IMR-90 (cell line): Measurements from ENCODE around the gene VEZT. TPM values are rescaled to one million over a fixed set of nuclear protein-coding genes. Genes with fewer than 3 reads are reported as not detected.

Experiments used
- ATAC-seq: fragments of 200-7000 bp; cut with Tn5 transposase; 2 replicates; pipeline ENCODE4 v1.9.1; 2020; ENCODE audit warnings: low read depth, mild to moderate bottlenecking, moderate library complexity
- BruUV-seq: library from RNA; stranded (reverse); fragments of 400-500 nt; replicated peaks from 2 replicates; lab custom pipeline; 2021; lab: Mats Ljungman, UMichigan
- CTCF ChIA-PET: fragments of 300-600 bp; formaldehyde crosslinking; extraction: SDS; loops from one replicate; lab custom pipeline; 2021; ENCODE audit warnings: antibody characterized with exemption; lab: Yijun Ruan, JAX
- POLR2A ChIA-PET: fragments of 300-600 bp; sonication (Branson Sonifier 250); formaldehyde crosslinking; loops from one replicate; lab custom pipeline; 2022; ENCODE audit warnings: antibody characterized with exemption; ENCODE audit not compliant: unreplicated experiment; lab: Charles Lee
- DNase-seq: peaks from one replicate; pipeline ENCODE4 v3.0.0; 2013
- H2AFZ ChIP-seq: replicated peaks from 2 replicates; pipeline ENCODE3; 2013; ENCODE audit warnings: low read length, mild to moderate bottlenecking; ENCODE audit not compliant: poor library complexity
- H2AK5ac ChIP-seq: 2 replicates; pipeline ENCODE4 v1.6.1; 2013; ENCODE audit warnings: low read depth, low read length, inconsistent platforms
- H2AK9ac ChIP-seq: replicated peaks from 2 replicates; pipeline ENCODE3; 2013; ENCODE audit warnings: mild to moderate bottlenecking, low read depth, low read length, moderate library complexity; ENCODE audit not compliant: poor library complexity
- H2BK120ac ChIP-seq: 2 replicates; pipeline ENCODE4 v1.6.1; 2013; ENCODE audit warnings: low read depth, low read length, inconsistent platforms
- H2BK15ac ChIP-seq: 3 replicates; pipeline ENCODE4 v1.6.1; 2013; ENCODE audit warnings: low read depth, low read length, inconsistent platforms
- H2BK20ac ChIP-seq: 2 replicates; pipeline ENCODE4 v1.6.1; 2013; ENCODE audit warnings: low read depth, mild to moderate bottlenecking, inconsistent platforms, low read length, moderate library complexity
- H2BK5ac ChIP-seq: 2 replicates; pipeline ENCODE4 v1.6.1; 2013; ENCODE audit warnings: mild to moderate bottlenecking, low read depth, low read length, inconsistent platforms; ENCODE audit not compliant: poor library complexity, severe bottlenecking
- H3K14ac ChIP-seq: replicated peaks from 2 replicates; pipeline ENCODE4 v1.6.1; 2013; ENCODE audit warnings: low read depth, low read length, inconsistent platforms
- H3K18ac ChIP-seq: 2 replicates; pipeline ENCODE4 v1.6.1; 2013; ENCODE audit warnings: low read depth, low read length, control low read depth
- H3K23ac ChIP-seq: 2 replicates; pipeline ENCODE4 v1.6.1; 2013; ENCODE audit warnings: low read depth, low read length, inconsistent platforms
- H3K27ac ChIP-seq: 2 replicates; pipeline ENCODE4 v1.5.1; 2013; ENCODE audit warnings: mild to moderate bottlenecking, control low read depth, low read length; ENCODE audit not compliant: insufficient read depth
- H3K27me3 ChIP-seq: 2 replicates; pipeline ENCODE4 v1.6.1; 2013; ENCODE audit warnings: low read length; ENCODE audit not compliant: control insufficient read depth, insufficient read depth
- H3K36me3 ChIP-seq: 2 replicates; pipeline ENCODE4 v1.6.1; 2013; ENCODE audit warnings: low read length, mixed read lengths; ENCODE audit not compliant: control insufficient read depth, insufficient read depth
- H3K4ac ChIP-seq: 2 replicates; pipeline ENCODE4 v1.6.1; 2013; ENCODE audit warnings: low read depth, low read length, inconsistent platforms
- H3K4me1 ChIP-seq: 2 replicates; pipeline ENCODE4 v1.6.1; 2013; ENCODE audit warnings: low read length, mixed read lengths; ENCODE audit not compliant: control insufficient read depth, insufficient read depth
- H3K4me2 ChIP-seq: 2 replicates; pipeline ENCODE4 v1.6.1; 2013; ENCODE audit warnings: low read depth, mild to moderate bottlenecking, control low read depth, low read length, moderate library complexity
- H3K4me3 ChIP-seq: 2 replicates; pipeline ENCODE4 v1.5.1; 2013; ENCODE audit warnings: low read depth, mild to moderate bottlenecking, control low read depth, low read length, moderate library complexity; ENCODE audit not compliant: insufficient read depth
- H3K56ac ChIP-seq: 2 replicates; pipeline ENCODE4 v1.6.1; 2013; ENCODE audit warnings: low read length, inconsistent platforms; ENCODE audit not compliant: insufficient read depth; ENCODE audit errors: extremely low read depth
- H3K79me1 ChIP-seq, 2 experiments: 2 replicates each; pipeline ENCODE4 v1.6.1; 2013; ENCODE audit warnings: low read length in 2 of 2, inconsistent platforms in 1 of 2, low read depth in 1 of 2
- H3K9ac ChIP-seq: 2 replicates; pipeline ENCODE4 v1.6.1; 2013; ENCODE audit warnings: low read depth, low read length, control low read depth
- H3K9me1 ChIP-seq: 2 replicates; pipeline ENCODE4 v1.6.1; 2013; ENCODE audit warnings: low read length, inconsistent platforms; ENCODE audit not compliant: insufficient read depth
- H3K9me3 ChIP-seq: 2 replicates; pipeline ENCODE4 v1.6.1; 2013; ENCODE audit warnings: low read length; ENCODE audit not compliant: control insufficient read depth, insufficient read depth
- H4K20me1 ChIP-seq: 2 replicates; pipeline ENCODE4 v1.6.1; 2013; ENCODE audit warnings: low read length, inconsistent platforms; ENCODE audit not compliant: insufficient read depth
- H4K5ac ChIP-seq: 2 replicates; pipeline ENCODE4 v1.6.1; 2013; ENCODE audit warnings: mild to moderate bottlenecking, low read depth, low read length, control low read depth
- H4K8ac ChIP-seq, 2 experiments: 2 replicates each; pipeline ENCODE4 v1.6.1; 2013; ENCODE audit warnings: low read depth in 2 of 2, low read length in 2 of 2, control low read depth in 1 of 2, inconsistent platforms in 1 of 2
- H4K91ac ChIP-seq: 2 replicates; pipeline ENCODE4 v1.6.1; 2013; ENCODE audit warnings: low read depth, low read length, inconsistent platforms; ENCODE audit not compliant: insufficient read depth
- FOS ChIP-seq: fragments of 150-350 bp; IDR thresholded peaks from 2 replicates; pipeline ENCODE4 v1.6.1; 2016; ENCODE audit warnings: low read depth, low read length
- MAZ ChIP-seq: IDR thresholded peaks from 2 replicates; pipeline ENCODE4 v1.6.1; 2012; ENCODE audit warnings: low read depth, mild to moderate bottlenecking, low read length, improper control_type of control experiment, moderate library complexity, borderline replicate concordance
- NFE2L2 ChIP-seq: fragments of 150-350 bp; IDR thresholded peaks from 2 replicates; pipeline ENCODE4 v1.6.1; 2016; ENCODE audit warnings: low read depth, mild to moderate bottlenecking, low read length
- POLR2A ChIP-seq: IDR thresholded peaks from 2 replicates; pipeline ENCODE4 v1.6.1; 2012; ENCODE audit warnings: mild to moderate bottlenecking, low read depth, low read length
- SMC3 ChIP-seq: fragments of 150-350 bp; IDR thresholded peaks from 2 replicates; pipeline ENCODE4 v1.6.1; 2016; ENCODE audit warnings: low read depth, mild to moderate bottlenecking, antibody characterized with exemption, low read length, moderate library complexity
- WGBS, 2 experiments: methylation state at CpG; one replicate each; pipeline versions ENCODE4 v1.1.5 to v1.1.7; 2013; ENCODE audit warnings: missing lambda C conversion rate in 2 of 2; ENCODE audit not compliant: insufficient read length in 1 of 2; ENCODE audit errors: extremely low coverage in 2 of 2; 5-methylcytosine and 5-hydroxymethylcytosine counted together
- dilution Hi-C: fragments of 300-500 bp; cut with HindIII; formaldehyde crosslinking; loops from one replicate; pipeline ENCODE4 v1.14.3; 2018; ENCODE audit warnings: low sequenced_read_pairs; ENCODE audit not compliant: unreplicated experiment
- in situ Hi-C: fragments of 300-500 bp; cut with MboI; formaldehyde crosslinking; loops from 3 replicates; pipeline ENCODE4 v1.14.3; 2019; ENCODE audit warnings: low sequenced_read_pairs, inconsistent platforms, mixed read lengths
- intact Hi-C: fragments of 100-400 bp; cut with micrococcal nuclease; formaldehyde crosslinking; loops from 2 replicates; pipeline ENCODE4 v1.10.0; 2022
- polyA plus RNA-seq, 3 experiments: library from polyadenylated mRNA; depleted of rRNA; stranded (reverse); fragments of >200 nt; gene quantifications; 2 replicates each; pipeline ENCODE4 v1.2.3, GENCODE V29; 2012; ENCODE audit warnings: low replicate concordance in 1 of 3
- total RNA-seq: library from RNA; depleted of rRNA; stranded (reverse); fragments of >200 nt; gene quantifications from 2 replicates; pipeline ENCODE4 v1.2.3, GENCODE V29; 2012

VEZT gene
- total and polyA plus RNA-seq, 2 of the 4 experiments (the other 2 are of a cell fraction), result 54.5 to 90.2 TPM

DNA sequence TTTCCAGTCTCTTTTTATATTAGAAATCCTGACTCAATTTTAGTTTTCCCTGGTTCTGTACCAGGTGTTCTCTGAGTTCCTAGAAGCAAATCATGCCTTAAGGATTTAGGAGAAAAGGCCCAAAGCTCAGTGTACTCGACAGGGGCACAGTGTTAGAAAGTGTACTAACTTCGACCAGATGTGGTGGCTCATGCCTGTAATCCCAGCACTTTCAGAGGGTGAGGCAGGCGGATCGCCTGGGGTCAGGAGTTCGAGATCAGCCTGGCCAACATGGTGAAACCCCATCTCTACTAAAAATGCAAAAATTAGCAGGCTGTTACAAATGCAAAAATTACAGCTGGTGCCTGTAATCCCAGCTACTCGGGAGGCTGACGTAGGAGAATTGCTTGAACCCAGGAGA is 12.0 kb downstream of the VEZT start:
- BruUV-seq, result no TSS peak
- intact Hi-C loops, result no loop called here
- POLR2A ChIA-PET, result interaction anchor here (0.7 kb wide), 1 partner anchor 288 kb away, joined by 4 read pairs; no protein-coding TSS in a partner anchor

More for the DNA sequence above, 12.0 kb downstream of the VEZT start:
- H4K5ac ChIP-seq, result no peak overlapping the region
- H3K9me3 ChIP-seq, result no peaks in the 10 kb centered on the region
- H2AK5ac ChIP-seq, result 0 out of 2 replicates have a peak overlapping the region, but pooled peaks have one; percentile 10
- H3K27me3 ChIP-seq, result no peaks in the 10 kb centered on the region
- CTCF ChIA-PET, result no interaction called here
- no peak overlapping the region for H4K8ac ChIP-seq
- no peak overlapping the region for H3K9ac ChIP-seq
- no peak overlapping the region for H3K4me2 ChIP-seq
- no peak overlapping the region for H4K91ac ChIP-seq
- H3K4me1 ChIP-seq, result peaks cover 9% of the 10 kb centered on the region
- no peak overlapping the region for H2BK15ac ChIP-seq
- dilution Hi-C loops, result no loop called here
- H3K56ac ChIP-seq, result no peak overlapping the region
- H3K4ac ChIP-seq, result 0 out of 2 replicates have a peak overlapping the region, but pooled peaks have one; percentile 29
- WGBS, 2 experiments, result 80% methylated on average over 1 of the region's 7 CpGs; no CpG with 5 or more reads in 1 of the 2 experiments
- no peak for DNase-seq
- no peak overlapping the region for H2AFZ ChIP-seq
- H2BK20ac ChIP-seq, result no peak overlapping the region
- no peak overlapping the region for H2AK9ac ChIP-seq
- no peak for ATAC-seq
- H3K4me3 ChIP-seq, result no peak overlapping the region
- no peak overlapping the region for H3K18ac ChIP-seq
- H3K36me3 ChIP-seq, result peaks cover 5% of the 10 kb centered on the region
- TF ChIP-seq FOS, result no peak
- no peak for TF ChIP-seq SMC3
- TF ChIP-seq POLR2A, result no peak
- TF ChIP-seq NFE2L2, result no peak
- TF ChIP-seq MAZ, result no peak
- peak overlapping the region; percentile 52; the same call in 1 of the 2 replicates for H3K23ac ChIP-seq
- peaks cover 3% of the 10 kb centered on the region; the same call in 1 of the 2 replicates for H3K9me1 ChIP-seq
- in situ Hi-C loops, result no loop called here
- no peak overlapping the region; the same call in 1 of the 2 replicates for H3K14ac ChIP-seq
- peaks cover 14 to 53% of the 10 kb centered on the region in 2 experiments; a peak in 3 of 4 replicates for H3K79me1 ChIP-seq
- peaks cover 10% of the 10 kb centered on the region; the same call in 1 of the 2 replicates for H4K20me1 ChIP-seq
- H2BK5ac ChIP-seq, result no peak overlapping the region
- no peak overlapping the region for H2BK120ac ChIP-seq
- no peak overlapping the region for H3K27ac ChIP-seq
